OCI-LY1 (cell line): Measurements from ENCODE around the gene OXNAD1.

Experiments
- CTCF ChIP-seq: fragments of 200-600 bp; sonication (generic), shearing (Covaris generic); IDR thresholded peaks from 2 replicates; pipeline ENCODE4 v1.5.1; 2017; ENCODE audit warnings: mild to moderate bottlenecking, antibody characterized with exemption, low read length, moderate library complexity, mixed read lengths
- EZH2 ChIP-seq: fragments of 200-600 bp; sonication (generic), shearing (Covaris generic); IDR thresholded peaks from 2 replicates; pipeline ENCODE4 v1.8.0; 2017; ENCODE audit warnings: borderline replicate concordance, mixed run types, mild to moderate bottlenecking, antibody characterized with exemption, low read length, moderate library complexity, mixed read lengths

DNA sequence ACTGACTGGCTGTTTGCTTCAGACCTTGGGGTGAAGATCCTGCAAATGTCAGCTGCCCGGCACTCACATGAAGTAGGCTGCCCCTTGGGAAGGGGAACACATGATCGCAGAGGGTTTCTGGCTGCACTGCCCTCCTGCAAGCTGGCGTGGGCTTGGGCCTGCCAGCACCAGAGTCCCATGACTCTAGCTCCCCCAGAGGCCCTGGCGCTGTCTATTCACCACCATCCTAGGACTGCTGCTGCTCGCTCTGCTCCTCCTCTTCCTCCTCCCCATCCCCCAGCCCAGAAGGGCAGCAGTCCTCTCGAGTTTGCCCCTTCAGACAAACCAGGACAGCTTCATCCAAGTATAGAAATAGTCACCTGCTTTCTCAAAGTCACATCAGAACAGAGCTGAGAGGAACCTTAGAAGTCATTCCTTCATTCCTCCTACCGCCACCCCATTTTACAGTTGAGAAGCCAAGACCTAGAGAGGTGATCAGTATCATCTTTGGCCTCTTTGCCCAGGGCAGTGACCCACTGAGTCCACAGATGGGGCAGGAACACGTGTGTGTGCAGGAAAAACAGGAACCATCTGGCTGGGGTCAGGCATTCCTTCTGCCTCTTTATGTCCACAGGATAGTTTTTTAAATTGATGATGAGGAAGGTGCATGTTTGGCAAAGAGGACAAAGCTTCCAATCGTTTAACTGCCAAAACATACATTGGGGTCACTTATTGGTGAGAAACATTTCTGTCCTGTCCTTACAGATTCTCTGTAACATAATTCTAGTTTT lies 13.5 kb upstream of the OXNAD1 start:
- TF ChIP-seq CTCF, result no peak
- no peak for TF ChIP-seq EZH2
